Dendritic cell treated with granulocyte-macrophage colony-stimulating factor and Interleukin-4, amounts not matched to agents 40 ng/mL and 50 ng/mL, for 4 days (primary cell): ENCODE results near the gene CHFR.
A peak's percentile ranks its signal among the peaks of the same experiment; 100 is the strongest.
"Not testable (repeated sequence)": the region's sequence is repeated elsewhere in the genome, so short reads cannot be mapped to it uniquely, and the experiment has no call there.

Experiments used
- H3K27ac Mint-ChIP-seq: one replicate; pipeline ENCODE4 v1.8.0; 2022; ENCODE audit warnings: mild to moderate bottlenecking, mixed read lengths
- H3K27me3 Mint-ChIP-seq: one replicate; pipeline ENCODE4 v1.8.0; 2022; ENCODE audit warnings: mild to moderate bottlenecking, mixed read lengths
- H3K36me3 Mint-ChIP-seq: one replicate; pipeline ENCODE4 v1.8.0; 2022; ENCODE audit warnings: low read depth, mixed read lengths
- H3K4me1 Mint-ChIP-seq: one replicate; pipeline ENCODE4 v1.8.0; 2022; ENCODE audit warnings: low read depth, mixed read lengths
- H3K4me3 Mint-ChIP-seq: one replicate; pipeline ENCODE4 v1.8.0; 2022; ENCODE audit warnings: mild to moderate bottlenecking, moderate library complexity, mixed read lengths
- H3K9me3 Mint-ChIP-seq: one replicate; pipeline ENCODE4 v1.8.0; 2022; ENCODE audit warnings: mixed read lengths
- intact Hi-C: fragments of 100-400 bp; cut with micrococcal nuclease; formaldehyde crosslinking; loops from one replicate; pipeline ENCODE4 v1.15.0; 2022

The CHFR gene

GRCh38 chr12:132842449-132843045, 44.9 kb downstream of the CHFR start:
- Mint-ChIP-seq H3K4me3 (no peak overlapping the region), H3K4me1 (peaks cover 6% of the 10 kb centered on the region), H3K9me3 (no peaks in the 10 kb centered on the region), H3K36me3 (peaks cover 100% of the 10 kb centered on the region), H3K27me3 (no peaks in the 10 kb centered on the region), H3K27ac (no peak overlapping the region)
- intact Hi-C loops: no loop called here

DNA sequence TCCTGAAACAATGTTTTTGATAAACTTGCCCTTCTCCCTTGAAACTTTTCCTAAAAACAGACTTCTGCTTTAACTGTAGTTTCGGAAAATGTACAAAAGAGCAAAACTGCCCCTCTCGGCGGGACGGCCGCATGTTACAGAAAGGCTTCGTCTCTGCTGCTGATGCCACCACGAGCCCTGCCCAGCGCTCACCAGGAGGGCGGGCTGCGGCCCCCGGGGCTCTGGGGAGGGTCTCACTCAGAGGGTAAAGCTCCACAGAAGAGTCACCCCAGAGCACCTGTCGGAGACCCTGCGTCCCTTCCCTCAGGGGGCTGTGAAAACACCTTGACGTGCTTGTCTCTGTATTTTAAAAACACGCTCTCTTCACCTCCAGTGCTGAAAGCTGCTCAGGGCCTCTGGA, 46.3 kb downstream of the CHFR start:
- Mint-ChIP-seq H3K27me3 (no peaks in the 10 kb centered on the region), H3K4me1 (peaks cover 6% of the 10 kb centered on the region), H3K36me3 (peaks cover 100% of the 10 kb centered on the region), H3K9me3 (no peaks in the 10 kb centered on the region), H3K4me3 (no peak overlapping the region), H3K27ac (no peak overlapping the region)
- intact Hi-C loops: no loop called here

DNA sequence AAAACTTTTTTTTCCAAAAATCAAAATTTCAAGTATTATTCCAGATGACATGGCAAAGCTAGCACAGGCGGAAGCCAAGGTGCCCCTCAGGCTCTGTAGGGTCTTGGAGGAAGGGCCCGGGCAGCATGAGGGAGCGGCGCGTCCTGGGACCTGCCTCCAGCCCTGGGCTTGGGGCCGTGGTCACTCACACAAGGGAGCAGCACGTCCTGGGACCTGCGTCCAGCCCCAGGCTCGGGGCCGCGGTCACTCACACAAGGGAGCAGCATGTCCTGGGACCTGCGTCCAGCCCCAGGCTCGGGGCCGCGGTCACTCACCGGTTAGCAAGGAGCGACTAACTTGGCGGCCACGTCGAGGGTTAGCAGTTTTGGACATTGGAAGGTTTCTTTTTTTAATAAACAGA, 46.9 kb downstream of the CHFR start:
- intact Hi-C loops: no loop called here
- Mint-ChIP-seq H3K27me3 (no peaks in the 10 kb centered on the region), H3K9me3 (no peaks in the 10 kb centered on the region), H3K4me1 (peaks cover 6% of the 10 kb centered on the region), H3K27ac (no peak overlapping the region), H3K4me3 (no peak overlapping the region), H3K36me3 (peaks cover 96% of the 10 kb centered on the region)

- H3K27me3 Mint-ChIP-seq: no peaks in the 10 kb centered on the region
- peaks cover 96% of the 10 kb centered on the region for H3K36me3 Mint-ChIP-seq
- H3K27ac Mint-ChIP-seq: no peak overlapping the region
- no peaks in the 10 kb centered on the region for H3K9me3 Mint-ChIP-seq
- intact Hi-C loops: no loop called here
- H3K4me3 Mint-ChIP-seq: no peak overlapping the region
- peaks cover 6% of the 10 kb centered on the region for H3K4me1 Mint-ChIP-seq
Measured at GRCh38 chr12:132839558-132840235, 47.7 kb downstream of the CHFR start.

GRCh38 chr12:132838410-132839080, 48.9 kb downstream of the CHFR start:
- Mint-ChIP-seq H3K4me3 (no peak overlapping the region), H3K27me3 (no peaks in the 10 kb centered on the region), H3K27ac (no peak overlapping the region), H3K4me1 (peaks cover 6% of the 10 kb centered on the region), H3K36me3 (peaks cover 96% of the 10 kb centered on the region), H3K9me3 (no peaks in the 10 kb centered on the region)
- intact Hi-C loops: no loop called here

DNA sequence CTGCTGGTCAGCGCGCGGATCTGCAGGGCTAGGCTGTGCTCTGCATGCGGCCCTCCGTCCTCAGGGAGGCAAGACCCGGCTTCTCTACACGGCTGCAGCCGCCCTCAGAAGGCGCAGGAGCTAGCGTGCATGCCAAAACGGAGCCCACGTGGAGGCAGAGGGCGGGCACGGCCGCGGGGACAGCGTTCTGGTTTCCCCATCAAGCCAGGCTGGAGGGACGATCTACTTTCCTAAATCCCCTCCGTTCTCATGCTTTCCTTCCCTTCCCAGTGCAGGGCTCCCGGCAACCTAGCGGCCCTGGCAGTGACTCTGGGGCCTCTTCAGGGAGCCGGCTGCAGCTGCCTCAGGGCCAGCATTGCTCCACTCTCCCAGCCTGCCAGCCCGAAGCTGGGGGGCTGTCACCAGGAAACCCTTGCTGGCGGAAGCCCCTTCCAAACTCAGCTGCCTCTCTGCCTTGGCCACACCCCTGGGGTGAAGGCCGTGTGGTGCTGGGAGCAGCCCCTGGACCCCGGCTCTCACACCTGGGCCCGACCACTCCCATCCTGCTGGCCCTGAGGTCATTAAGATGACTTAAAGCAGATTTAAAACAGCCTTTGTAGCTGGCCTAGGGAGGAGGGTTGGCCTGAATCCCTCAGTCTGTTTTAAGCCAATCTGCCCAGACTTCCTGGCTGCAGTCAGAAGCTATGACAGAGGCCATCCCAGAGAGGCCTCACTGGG, 49.6 kb downstream of the CHFR start:
- H3K27me3 Mint-ChIP-seq: no peaks in the 10 kb centered on the region

GRCh38 chr12:132836795-132837331, 50.5 kb downstream of the CHFR start:
- no peak overlapping the region for H3K4me3 Mint-ChIP-seq
- H3K36me3 Mint-ChIP-seq: peaks cover 94% of the 10 kb centered on the region
- no peak overlapping the region for H3K27ac Mint-ChIP-seq
- peaks cover 6% of the 10 kb centered on the region for H3K4me1 Mint-ChIP-seq
- H3K27me3 Mint-ChIP-seq: no peaks in the 10 kb centered on the region
- intact Hi-C loops: no loop called here
- no peaks in the 10 kb centered on the region for H3K9me3 Mint-ChIP-seq

More for the DNA sequence above, 49.6 kb downstream of the CHFR start:
- intact Hi-C loops: no loop called here
- no peaks in the 10 kb centered on the region for H3K9me3 Mint-ChIP-seq
- H3K36me3 Mint-ChIP-seq: peaks cover 96% of the 10 kb centered on the region
- no peak overlapping the region for H3K27ac Mint-ChIP-seq
- peaks cover 6% of the 10 kb centered on the region for H3K4me1 Mint-ChIP-seq
- H3K4me3 Mint-ChIP-seq: no peak overlapping the region

GRCh38 chr12:132836230-132836629, 51.2 kb downstream of the CHFR start:
- intact Hi-C loops, H3K27ac Mint-ChIP-seq, H3K9me3 Mint-ChIP-seq, H3K4me1 Mint-ChIP-seq, H3K27me3 Mint-ChIP-seq, H3K4me3 Mint-ChIP-seq: not testable (repeated sequence)
- peaks cover 91% of the 10 kb centered on the region for H3K36me3 Mint-ChIP-seq

DNA sequence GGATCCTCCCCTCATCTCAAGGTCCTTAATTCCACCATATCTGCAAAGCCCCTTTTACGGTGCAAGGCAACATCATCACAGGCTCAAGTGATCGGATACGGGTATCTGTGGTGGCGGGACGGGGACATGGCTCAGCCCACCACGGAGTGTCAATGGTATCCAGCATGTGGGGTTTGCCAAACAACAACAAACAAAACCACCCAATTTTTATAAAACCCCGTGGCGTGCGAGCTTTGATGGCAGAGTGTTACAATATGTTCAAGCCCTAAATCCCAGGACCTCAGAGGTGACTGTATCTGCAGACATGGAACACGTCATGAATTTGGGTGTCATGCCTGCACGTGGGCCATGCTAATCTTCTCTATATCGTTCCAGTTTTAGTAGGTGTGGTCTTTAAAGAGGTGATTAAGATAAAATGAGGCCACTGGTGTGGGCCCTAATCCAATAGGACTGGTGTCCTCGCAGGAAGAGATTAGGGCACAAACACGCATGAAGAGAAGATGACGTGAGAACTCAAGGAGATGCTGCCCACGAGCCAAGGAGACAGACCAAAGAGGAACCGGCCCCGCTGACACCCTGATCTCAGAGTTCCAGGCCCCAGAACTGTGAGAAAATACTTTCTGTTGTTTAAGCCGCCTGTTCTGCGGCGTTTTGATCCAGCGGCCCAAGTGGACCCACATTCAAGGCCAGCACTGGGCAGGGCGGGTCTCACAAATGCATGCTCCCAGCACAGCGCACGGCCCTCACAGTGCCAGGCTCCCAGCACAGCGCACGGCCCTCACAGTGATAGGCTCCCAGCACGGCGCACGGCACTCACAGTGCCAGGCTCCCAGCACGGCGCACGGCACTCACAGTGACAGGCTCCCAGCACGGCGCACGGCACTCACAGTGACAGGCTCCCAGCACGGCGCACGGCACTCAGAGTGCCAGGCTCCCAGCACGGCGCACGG, 52.1 kb downstream of the CHFR start:
- Mint-ChIP-seq H3K4me3 (no peak overlapping the region), H3K9me3 (no peaks in the 10 kb centered on the region), H3K36me3 (peaks cover 82% of the 10 kb centered on the region), H3K27me3 (no peaks in the 10 kb centered on the region), H3K27ac (peak overlapping the region; percentile 28), H3K4me1 (peaks cover 6% of the 10 kb centered on the region)
- intact Hi-C loops: no loop called here

GRCh38 chr12:132834181-132834711, 53.2 kb downstream of the CHFR start:
- Mint-ChIP-seq H3K27me3 (no peaks in the 10 kb centered on the region), H3K36me3 (peaks cover 75% of the 10 kb centered on the region)

DNA sequence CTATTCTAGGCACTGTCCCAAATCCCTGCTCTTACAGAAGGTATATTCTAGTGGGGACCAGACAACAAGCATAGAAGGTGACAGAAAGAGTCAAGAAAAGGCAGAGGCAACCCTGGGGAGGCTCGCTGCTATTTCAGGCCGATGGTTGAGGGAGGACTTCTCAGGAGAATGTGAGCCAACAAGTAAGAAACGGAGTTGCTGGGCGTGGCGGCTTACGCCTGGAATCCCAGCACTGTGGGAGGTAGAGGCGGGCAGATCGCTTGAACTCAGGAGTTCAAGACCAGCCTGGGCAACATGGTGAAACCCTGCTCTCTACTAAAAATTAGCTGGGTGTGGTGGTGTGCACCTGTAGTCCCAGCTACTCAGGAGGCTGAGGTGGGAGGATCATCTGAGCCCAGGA, 54.1 kb downstream of the CHFR start:
- Mint-ChIP-seq H3K4me1 (peaks cover 6% of the 10 kb centered on the region), H3K27ac (no peak overlapping the region)

More at GRCh38 chr12:132834181-132834711, 53.2 kb downstream of the CHFR start:
- Mint-ChIP-seq H3K4me1 (peaks cover 5% of the 10 kb centered on the region), H3K9me3 (no peaks in the 10 kb centered on the region), H3K4me3 (no peak overlapping the region), H3K27ac (peak overlapping the region; percentile 28)
- intact Hi-C loops: no loop called here

GRCh38 chr12:132831771-132832170, 55.6 kb downstream of the CHFR start:
- Mint-ChIP-seq H3K36me3 (peaks cover 73% of the 10 kb centered on the region), H3K4me3 (no peak overlapping the region), H3K27ac (no peak overlapping the region), H3K27me3 (no peaks in the 10 kb centered on the region), H3K9me3 (no peaks in the 10 kb centered on the region), H3K4me1 (peaks cover 17% of the 10 kb centered on the region)
- intact Hi-C loops: no loop called here

More for the DNA sequence above, 54.1 kb downstream of the CHFR start:
- Mint-ChIP-seq H3K36me3 (peaks cover 75% of the 10 kb centered on the region), H3K4me3 (no peak overlapping the region), H3K9me3 (no peaks in the 10 kb centered on the region), H3K27me3 (no peaks in the 10 kb centered on the region)
- intact Hi-C loops: no loop called here
